HG03378 (cell line): ENCODE results near the gene JMJD4.

Source experiments
- ATAC-seq: cut with Tn5 transposase; IDR thresholded peaks from one replicate; pipeline ENCODE4 v1.9.1; 2021; ENCODE audit warnings: mild to moderate bottlenecking, moderate library complexity; ENCODE audit not compliant: unreplicated experiment

The JMJD4 gene

GRCh38 chr1:227769047-227769935, 34.2 kb upstream of the JMJD4 start:
- ATAC-seq, result no peak

GRCh38 chr1:227768640-227769039, 33.5 kb upstream of the JMJD4 start:
- no peak for ATAC-seq

GRCh38 chr1:227768125-227768439, 33.0 kb upstream of the JMJD4 start:
- no peak for ATAC-seq

- ATAC-seq, result no peak
These were observed 32.5 kb upstream of the JMJD4 start for GRCh38 chr1:227767401-227768124.

- ATAC-seq, result no peak
These were observed 31.7 kb upstream of the JMJD4 start for GRCh38 chr1:227766653-227767277.

GRCh38 chr1:227766015-227766634, 31.0 kb upstream of the JMJD4 start:
- ATAC-seq, result no peak

GRCh38 chr1:227765261-227766014, 30.3 kb upstream of the JMJD4 start:
- no peak for ATAC-seq

GRCh38 chr1:227764019-227764391, 28.9 kb upstream of the JMJD4 start:
- ATAC-seq, result no peak

GRCh38 chr1:227763246-227764018, 28.3 kb upstream of the JMJD4 start:
- no peak for ATAC-seq

GRCh38 chr1:227762231-227762911, 27.3 kb upstream of the JMJD4 start:
- ATAC-seq, result peak; percentile 59

- ATAC-seq, result no peak
These were observed 26.6 kb upstream of the JMJD4 start for GRCh38 chr1:227761621-227762230.

GRCh38 chr1:227760377-227760776, 25.3 kb upstream of the JMJD4 start:
- no peak for ATAC-seq

GRCh38 chr1:227759341-227760300, 24.5 kb upstream of the JMJD4 start:
- ATAC-seq, result no peak

- ATAC-seq, result peak; percentile 58
These were observed 23.3 kb upstream of the JMJD4 start for GRCh38 chr1:227758366-227758765.

- ATAC-seq, result no peak
These were observed 22.7 kb upstream of the JMJD4 start for GRCh38 chr1:227757781-227758180.

- no peak for ATAC-seq
These were observed 21.3 kb upstream of the JMJD4 start for GRCh38 chr1:227756172-227756959.

- ATAC-seq, result no peak
These were observed 19.9 kb upstream of the JMJD4 start for GRCh38 chr1:227754958-227755357.
